CD1c-positive myeloid dendritic cell (primary cell): Measurements from ENCODE around the gene MSANTD2.

Experiments used
- DNase-seq: peaks from one replicate; pipeline ENCODE4 v3.0.0-alpha.2; 2016; ENCODE audit errors: extremely low spot score

The MSANTD2 gene

DNA sequence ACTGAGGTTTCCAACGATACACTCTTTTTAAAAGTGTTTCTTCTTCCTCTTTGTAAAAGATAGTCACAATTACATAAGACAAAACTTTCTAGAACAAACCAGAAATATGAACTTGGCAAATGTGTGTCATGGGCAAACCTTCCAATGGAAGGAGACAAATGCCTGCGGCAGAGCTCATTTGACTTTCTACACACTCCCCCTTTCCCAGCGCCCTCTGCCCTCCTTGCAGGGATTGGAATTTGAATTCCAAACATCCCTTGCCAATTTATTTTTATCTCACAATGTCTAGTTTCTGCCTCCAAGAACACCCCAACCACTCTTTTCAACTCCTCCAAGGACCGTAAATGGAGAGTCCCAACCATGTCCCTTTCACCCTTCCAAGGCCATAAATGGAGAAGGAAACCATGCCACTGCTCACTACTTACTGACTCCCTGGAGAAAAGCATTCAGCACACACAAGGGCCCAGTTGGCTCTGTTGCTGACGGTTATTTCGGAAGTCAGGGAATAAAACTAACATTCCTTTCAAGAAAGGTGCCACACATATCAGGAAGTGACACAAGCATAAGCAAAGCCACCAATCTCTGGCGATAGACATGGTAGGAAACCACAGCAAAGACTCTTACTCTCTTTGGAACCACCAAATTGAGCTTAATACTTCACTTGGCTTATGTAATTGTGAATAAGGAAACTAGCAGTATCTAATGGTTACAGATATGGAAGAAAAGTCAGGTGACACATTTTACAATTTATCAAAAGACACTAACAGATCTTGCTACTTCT lies 23.2 kb downstream of the MSANTD2 start:
- DNase-seq = no peak

GRCh38 chr11:124770959-124771358 lies 29.2 kb downstream of the MSANTD2 start:
- peak; percentile 50 for DNase-seq

DNA sequence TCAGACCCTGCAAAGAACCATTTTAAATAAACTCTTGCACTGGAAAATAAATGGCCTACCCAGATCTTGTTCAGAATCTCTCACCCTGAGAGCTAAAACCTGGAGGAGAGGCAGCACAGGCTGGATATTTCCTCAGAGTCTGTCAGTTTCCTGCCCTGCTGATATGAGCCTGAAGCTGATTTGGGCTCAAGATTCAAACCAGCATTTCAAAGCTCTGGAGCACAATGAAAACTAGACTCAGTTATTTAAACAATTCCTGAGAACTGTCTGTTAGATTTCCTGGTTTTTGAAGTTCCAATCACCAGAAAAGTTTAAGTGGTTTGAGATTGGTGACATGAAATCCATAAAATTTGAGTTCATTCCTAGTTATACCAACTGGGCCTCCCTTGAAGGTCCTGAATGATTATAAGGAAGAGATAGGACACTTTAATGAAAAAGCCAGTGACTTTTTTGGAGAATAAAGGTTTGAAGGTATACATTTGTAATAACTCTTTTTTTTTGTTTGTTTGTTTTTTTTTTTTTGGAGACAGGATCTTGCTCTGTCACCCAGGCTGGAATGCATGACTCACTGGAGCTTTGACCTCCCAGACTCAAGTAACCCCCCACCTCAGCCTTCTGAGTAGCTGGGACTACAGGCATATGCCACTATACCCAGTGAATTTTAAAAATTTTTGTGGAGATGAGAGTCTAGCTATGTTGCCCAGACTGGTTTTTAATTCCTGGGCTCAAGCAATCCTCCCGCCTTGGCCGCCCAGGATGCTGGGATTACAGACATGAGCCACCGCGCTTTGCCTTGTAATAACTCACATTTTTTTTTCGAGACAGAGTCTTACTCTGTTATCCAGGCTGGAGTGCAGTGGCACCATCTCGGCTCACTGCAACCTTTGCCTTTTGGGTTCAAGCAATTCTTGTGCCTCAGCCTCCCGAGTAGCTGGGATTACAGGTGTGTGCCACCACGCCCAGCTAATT lies 30.1 kb downstream of the MSANTD2 start:
- DNase-seq = no peak

DNA sequence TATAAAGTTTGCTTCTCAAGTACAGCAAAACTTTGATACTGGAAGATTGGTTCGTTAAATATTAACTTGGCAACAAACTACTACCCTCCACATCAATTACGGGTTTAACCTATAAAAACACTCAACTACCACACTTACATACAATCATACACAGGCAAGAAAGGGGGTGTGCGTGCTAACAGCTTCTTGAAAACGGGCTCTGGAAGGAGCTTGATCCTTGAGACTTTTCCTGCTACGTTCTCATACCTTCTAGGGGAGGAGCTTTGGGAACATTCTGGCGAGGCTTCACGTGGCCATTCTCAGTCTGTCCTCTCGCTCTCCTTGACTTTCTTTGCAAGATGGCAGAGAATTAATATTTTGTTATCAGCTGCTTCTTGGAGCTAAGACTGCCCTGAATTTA lies 31.3 kb downstream of the MSANTD2 start:
- DNase-seq = no peak

- no peak for DNase-seq
Measured at GRCh38 chr11:124766156-124766555, 34.0 kb downstream of the MSANTD2 start.

DNA sequence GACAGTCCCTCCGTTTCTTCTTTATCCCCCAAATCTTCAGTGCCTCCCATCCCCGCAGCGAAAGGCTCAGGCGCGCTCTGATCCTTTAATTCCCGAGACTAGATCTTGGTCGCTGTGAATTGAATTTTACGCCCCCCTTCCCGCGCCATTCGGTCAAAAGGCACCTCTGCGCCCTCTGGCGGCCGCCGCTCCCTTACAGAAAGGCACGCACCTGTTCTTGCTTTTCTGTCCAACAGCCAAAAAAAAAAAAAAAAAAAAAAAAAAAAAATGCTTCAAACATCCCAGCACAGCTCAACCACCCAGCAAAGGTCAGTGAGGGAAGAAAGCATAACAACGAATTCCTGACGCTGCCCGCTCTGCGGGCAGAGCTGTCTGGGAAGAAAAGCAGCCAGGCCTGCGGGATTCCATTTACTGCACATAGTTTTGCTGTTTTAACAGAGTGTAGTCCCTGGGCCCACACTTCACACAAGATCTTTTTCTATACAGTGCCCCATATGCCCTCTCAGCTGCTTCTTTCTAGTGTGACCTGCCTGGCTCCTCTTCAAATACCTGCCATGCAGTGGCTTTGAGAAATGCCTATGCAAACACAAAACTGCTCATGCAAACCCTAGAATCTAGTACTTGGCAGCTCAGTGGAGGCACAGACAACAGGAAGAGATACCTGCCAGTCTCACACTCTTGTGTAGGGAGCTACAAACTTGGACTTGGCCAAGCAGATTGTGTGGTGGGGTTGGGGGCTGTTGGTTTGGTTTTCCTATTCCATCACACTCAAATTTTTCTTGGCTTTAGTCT lies 36.9 kb downstream of the MSANTD2 start:
- peak; percentile 66 for DNase-seq

GRCh38 chr11:124762624-124763155 lies 37.5 kb downstream of the MSANTD2 start:
- DNase-seq = no peak

- peak; percentile 46 for DNase-seq
Measured at GRCh38 chr11:124762105-124762623, 38.0 kb downstream of the MSANTD2 start, which contains the start of gene ESAM. ESAM (minus strand) TSS chr11:124762290; CDS start chr11:124762154, 136 bp downstream.

- no peak for DNase-seq
Measured at GRCh38 chr11:124761301-124762104, 38.7 kb downstream of the MSANTD2 start.

DNA sequence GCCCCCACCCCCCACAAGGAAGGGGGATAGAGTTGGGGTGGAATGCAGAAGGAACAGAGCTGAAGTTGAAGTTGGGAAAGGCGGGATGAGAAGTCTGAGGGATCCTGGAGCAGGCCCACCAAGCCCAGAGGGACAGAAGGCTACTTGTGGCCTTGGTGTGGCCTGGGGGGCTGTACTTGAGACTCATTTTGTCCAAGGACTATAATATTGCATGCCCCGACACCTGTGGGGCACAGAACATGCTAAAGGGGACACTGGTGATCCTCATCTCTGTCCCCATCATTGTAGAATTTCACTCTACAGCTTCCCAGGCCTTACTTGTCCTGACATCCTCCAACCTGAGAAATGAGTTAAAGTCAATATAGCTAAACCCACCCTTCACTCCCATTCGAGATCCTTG lies 39.4 kb downstream of the MSANTD2 start:
- no peak for DNase-seq

DNA sequence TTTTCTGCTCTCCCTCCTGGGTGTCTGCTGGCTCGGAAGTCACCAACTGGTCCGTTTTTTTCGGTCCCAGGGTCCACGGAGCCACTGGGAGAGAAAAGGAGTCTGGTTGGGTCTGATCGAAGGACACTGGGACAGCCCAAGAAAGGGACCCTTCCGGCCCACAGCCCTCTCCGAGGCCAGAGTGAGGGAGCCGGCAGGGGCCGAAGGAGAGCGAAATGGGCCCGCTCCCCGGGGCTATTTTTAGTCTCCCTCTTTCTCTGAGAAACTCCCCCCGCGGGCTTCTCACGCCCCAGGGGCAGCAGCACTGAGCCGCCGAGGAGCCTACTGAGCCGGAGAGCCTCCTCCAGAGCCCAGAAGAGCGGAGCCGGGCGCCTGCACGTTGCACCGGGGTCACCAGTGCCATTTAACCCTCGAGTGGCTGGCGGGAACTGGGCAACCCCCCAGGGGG lies 40.0 kb downstream of the MSANTD2 start:
- no peak for DNase-seq

DNA sequence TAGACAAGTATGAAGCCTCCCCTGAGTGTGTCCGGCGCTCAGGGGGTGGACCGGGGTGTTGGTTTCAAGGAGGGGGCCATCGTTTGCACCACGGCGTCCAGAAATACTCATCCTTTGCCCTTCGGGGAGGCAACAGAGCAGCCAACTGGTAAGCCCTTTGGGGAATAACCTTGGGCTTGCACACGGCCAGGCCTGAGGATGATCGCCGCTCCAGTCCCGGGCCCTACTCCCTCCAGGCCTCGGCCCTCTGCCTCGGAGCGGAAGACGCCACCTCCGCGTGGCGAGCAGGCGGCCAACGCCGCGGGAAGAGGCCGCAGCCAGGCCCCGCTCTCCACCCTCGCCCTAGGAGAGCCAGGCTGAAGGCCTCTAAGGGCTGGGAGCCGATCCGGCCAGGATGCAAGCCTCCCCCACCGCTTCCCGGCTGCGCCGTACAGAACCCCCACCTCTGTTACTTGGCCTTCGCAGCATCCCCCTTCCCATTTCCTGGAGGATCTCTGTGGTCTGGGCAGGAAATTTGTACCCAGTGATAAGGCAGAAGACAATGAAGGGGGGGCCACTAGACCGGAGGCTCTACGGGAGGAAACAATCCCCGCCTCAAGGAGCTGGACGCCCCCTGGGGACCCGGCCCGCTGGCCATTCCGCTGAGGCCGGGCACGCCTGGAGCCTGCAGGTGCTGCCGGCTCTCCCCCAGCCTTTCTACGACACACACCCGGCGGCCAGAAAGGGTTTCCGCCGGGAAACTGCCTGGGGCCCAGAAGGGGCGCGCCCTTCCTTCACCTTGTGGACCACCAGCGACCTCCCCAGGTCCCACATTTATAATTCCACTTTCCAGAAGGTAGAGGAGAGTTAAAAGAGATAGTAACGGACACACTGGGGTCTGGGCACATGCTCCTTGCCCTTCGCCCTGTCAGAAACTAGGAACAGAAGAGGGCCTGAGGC lies 40.7 kb downstream of the MSANTD2 start:
- no peak for DNase-seq

GRCh38 chr11:124758355-124759265 lies 41.6 kb downstream of the MSANTD2 start:
- peak; percentile 93 for DNase-seq

DNA sequence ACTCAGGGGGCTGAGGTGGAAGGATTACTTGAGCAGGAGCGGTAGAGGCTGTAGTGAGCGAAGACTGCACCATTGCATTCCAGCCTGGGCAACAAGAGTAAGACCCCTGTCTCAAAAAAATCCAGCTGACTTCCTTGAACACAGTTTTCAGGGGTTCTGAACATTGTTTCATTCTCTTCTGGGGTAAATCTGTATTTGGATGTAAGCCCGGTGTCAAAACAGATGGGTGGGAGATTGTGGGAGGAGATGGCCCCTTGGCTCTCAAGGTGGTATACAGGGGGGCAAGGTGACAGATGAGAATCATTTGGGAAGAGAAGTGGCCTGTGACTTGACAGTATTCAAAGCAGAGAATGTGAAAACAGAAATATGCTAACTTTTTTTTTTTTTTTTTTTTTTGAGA lies 42.9 kb downstream of the MSANTD2 start:
- no peak for DNase-seq

DNA sequence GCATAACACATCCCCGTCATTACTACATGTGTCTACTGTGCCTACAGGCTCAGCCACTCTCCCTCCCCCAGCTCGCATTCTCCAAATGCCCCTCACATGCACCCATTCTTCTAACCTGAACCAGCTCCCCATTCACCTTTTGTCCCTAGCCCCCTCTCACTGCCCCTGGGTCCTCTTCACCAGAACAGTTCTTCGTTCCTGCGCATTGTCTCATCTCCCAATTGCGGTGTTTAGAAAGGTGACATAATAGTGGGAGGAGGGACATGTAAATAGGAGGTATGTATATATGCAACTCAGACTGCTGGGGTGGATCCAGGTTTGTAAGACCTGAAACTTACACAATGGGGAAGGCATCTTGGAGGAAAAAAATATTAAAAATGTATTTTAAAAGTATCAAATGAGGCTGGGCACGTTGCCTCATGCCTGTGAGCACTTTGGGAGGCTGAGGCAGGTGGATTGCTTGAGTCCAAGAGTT lies 43.4 kb downstream of the MSANTD2 start:
- DNase-seq = no peak

DNA sequence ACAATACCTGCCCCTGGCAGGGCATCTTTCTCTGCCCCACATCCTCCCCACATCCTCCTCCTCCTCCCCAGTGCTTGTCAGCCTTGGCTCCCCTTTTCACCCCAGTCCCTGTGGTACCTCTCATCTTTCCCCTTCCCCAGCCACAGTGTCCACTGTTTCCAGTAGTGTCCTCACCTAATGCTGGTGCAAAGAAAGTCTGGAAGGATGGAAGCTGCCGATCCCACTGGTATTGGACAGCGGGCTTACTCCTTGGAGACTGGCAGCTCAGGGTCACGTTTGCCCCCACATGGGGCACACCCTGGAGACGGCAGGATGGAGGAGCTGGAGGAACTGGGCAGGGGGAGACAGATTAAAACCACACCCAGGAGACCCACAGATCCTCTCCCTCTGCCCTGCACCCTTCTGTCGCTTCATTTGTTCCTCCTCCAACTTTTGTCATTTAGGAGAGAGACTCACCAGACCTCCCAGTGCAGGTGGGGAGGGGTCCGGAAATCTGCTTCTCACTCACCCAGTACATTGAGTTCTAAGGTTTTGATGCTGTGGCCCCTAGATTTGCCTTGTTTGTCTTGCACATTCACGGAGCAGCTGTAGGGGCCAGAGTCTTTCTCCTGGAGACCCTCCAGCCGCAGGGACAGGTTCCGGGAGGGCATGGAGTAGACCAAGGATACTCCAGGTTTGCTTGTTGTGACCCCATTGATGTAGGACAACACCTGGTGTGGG lies 44.0 kb downstream of the MSANTD2 start:
- no peak for DNase-seq

DNA sequence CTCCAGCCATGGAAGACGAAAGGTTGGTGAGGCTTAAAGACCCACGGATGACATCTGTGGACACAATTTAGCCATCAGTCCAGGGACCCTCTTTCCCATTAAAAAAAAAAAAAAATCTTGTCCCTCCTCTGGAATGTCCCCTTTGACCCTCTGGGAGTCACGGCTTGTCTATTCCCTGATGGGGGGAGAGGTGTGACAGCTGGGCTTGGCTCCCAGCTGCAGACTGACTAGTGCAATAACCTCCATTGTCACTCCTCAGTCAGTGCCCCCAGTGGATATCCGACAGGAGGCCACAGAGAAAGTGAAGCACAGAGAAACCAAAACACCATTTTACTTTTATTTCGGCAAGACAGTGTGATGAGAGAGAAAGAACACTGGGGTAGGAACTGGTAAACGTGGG lies 45.5 kb downstream of the MSANTD2 start:
- no peak for DNase-seq
